HEK293 (cell line): ENCODE results near the gene TOPAZ1.

ENCODE experiments used
- EGR2 ChIP-seq: fragments of 450-650 bp; formaldehyde crosslinking; IDR thresholded peaks from 2 replicates; pipeline ENCODE4 v1.5.1; 2016; ENCODE audit warnings: low read depth, missing biosample characterization, missing genetic modification characterization
- REST ChIP-seq: fragments of 450-650 bp; formaldehyde crosslinking; IDR thresholded peaks from 2 replicates; pipeline ENCODE4 v1.5.1; 2016; ENCODE audit warnings: missing biosample characterization, missing genetic modification characterization
- ZNF645 ChIP-seq: fragments of 450-650 bp; formaldehyde crosslinking; IDR thresholded peaks from 2 replicates; pipeline ENCODE4; 2016; ENCODE audit warnings: missing biosample characterization, missing genetic modification characterization
- ZNF707 ChIP-seq: fragments of 450-650 bp; formaldehyde crosslinking; IDR thresholded peaks from 2 replicates; pipeline ENCODE4 v1.5.1; 2016; ENCODE audit warnings: missing biosample characterization, missing genetic modification characterization

GRCh38 chr3:44236485-44236908, 5.2 kb upstream of the TOPAZ1 start:
- TF ChIP-seq ZNF645 (tag by site-specific recombination) (no peak), EGR2 (tag by site-specific recombination) (no peak), ZNF707 (tag by site-specific recombination) (no peak), REST (tag by site-specific recombination) (no peak)
